Measurements from ENCODE around the gene JAK3.
A peak's percentile ranks its signal among the peaks of the same experiment; 100 is the strongest.
"Not testable (repeated sequence)": the region's sequence is repeated elsewhere in the genome, so short reads cannot be mapped to it uniquely, and the experiment has no call there.

JAK3 gene

DNA sequence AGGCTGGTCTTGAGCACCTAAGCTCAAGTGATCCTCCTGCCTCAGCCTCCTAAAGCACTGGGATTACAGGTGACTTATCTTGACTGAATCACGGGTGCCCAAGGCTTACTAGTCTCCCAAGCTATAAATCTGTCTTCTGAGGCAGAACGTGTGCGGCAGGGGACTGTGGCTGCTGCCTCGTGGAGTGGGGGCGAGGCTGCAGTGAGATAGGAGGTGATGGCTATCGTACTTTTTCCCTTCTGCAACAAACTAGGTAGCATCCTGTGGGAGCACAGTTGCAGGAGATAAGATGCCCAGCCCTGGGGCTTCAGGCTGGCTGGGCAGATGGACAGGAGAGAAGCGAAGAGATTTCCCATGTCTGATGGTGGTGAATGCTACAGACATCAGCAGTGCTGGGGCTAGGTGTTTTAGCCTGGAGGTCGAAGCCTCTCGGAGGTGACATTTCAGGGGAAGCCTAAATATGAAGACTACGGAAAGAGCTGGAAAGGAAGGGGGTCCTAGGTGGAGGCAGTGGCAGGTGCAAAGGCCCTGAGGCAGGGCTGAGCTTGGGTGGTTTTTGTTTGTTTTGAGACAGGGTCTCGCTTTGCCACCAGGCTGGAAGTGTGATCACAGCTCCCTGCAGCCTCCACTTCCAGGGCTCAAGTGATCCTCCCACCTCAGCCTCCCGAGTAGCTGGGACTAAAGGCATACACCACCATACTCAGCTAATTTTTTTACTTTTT, 45.5 kb downstream of the JAK3 start:
- DNase-seq, result no peak

DNA sequence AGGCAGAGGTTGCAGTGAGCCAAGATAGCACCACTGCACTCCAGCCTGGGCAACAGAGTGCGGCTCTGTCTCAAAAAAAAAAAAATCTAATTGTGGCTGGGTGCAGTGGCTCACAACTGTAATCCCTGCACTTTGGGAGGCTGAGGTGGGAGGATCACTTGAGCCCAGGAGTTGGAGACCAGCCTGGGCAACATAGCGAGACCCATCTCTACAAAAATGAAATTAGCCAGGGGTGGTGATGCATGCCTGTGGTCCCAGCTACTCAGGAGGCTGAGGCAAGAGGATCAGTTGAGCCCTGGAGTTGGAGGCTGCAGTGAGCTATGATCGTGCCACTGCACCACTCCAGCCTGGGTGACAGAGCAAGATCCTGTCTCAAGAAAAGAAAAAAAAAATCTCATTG, 49.2 kb downstream of the JAK3 start:
- DNase-seq, result not testable (repeated sequence)

DNA sequence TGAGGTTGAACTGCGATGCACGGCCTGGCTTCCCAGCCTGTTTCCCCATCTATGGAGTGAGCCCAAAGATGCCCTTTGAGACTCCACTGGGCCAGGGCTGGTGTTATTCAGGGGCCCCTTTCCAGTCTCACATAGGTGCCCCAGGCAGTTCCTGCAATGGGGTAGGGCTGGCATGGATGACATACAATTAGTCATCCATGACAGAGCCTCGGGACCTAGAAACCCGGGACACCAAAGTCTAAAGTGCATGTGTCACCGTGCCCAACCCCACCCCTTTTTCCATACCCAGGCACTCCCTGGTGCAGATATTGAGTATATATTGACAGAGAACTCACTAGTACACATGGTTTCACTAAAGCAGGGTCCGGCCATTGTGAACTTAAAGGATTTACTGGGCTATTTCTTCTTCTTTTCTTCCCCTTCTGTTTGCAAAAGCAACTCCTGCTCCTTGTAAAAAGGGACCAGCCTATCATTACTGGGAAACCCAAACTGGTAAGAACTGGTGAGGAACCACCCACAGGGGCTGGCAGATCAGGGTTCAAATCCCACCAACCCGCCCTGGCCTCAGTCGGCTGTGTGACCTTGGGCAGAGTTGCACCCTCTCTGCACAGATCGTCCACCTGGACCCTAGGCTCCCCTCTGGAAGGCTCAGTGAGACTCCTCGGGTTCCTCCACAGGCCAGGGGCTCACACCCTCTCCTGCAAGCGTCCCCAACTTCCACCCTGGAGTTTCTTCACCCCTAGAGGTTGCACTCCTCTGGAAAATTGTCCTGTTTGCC, 50.2 kb downstream of the JAK3 start:
- peak; percentile 42 for DNase-seq

DNA sequence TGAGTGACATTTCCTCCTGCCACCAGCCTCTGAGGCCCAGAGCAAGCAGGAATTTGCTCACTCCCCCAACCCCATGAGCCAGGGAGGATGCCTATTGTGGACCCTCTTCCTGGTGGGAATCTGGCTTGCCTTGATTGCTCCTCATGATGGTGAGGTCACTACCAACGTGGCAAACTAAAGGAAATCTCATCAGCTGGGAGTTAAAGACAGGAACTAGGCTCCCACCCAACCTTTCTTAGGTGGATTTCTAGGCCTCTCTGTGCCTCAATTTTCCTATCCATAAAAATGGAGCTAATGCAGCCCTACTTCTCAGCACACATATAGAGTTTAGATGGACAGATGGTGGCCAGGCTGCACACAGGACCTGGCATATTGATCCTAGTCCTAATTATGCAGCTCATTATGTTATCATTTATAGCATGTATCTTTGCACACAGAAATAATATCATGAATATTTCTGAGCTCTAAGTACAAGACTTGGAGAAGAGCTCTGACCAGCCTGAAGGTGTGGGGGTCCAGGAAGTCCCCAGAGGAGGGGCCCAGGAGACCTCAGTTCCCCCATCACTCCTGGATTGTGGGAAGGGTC, 50.9 kb downstream of the JAK3 start:
- DNase-seq, result no peak

DNA sequence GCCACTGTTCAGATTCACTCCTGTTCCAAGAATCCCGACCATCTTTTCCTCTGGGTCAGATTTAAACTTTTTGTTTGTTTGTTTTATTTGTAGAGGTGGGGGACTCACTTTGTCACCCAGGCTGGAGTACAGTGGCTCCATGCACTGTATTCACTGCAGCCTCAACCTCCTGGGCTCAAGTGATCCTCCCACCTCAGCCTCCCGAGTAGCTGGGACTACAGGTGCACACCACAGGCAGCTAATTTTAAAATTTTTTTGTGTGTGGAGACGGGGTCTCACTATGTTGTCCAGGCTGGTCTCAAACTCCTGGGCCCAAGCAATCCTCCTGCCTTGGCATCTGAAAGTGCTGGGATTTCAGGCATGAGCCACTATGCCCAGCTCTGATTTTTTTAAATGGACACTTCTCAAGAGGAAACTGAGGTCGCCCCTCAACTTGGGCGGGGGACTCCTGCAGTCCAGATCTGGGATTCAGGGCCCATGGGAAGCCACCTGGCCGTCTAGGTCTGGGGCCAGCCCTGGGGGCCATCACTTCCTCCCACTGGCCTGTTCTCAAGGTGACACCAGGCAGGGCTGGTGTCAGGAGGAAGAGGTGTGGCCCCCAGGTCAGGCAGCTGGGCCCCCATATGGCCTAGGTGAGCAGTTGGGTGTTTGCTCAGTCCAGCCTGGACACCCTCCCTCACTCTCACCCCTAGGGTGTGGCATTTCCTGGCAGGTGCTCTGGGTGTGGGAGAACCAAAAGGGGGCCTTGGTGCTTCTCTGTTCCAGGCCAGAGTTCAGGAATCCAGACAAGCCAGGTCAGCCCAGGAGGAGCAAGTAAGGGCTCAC, 51.6 kb downstream of the JAK3 start:
- no peak for DNase-seq

DNA sequence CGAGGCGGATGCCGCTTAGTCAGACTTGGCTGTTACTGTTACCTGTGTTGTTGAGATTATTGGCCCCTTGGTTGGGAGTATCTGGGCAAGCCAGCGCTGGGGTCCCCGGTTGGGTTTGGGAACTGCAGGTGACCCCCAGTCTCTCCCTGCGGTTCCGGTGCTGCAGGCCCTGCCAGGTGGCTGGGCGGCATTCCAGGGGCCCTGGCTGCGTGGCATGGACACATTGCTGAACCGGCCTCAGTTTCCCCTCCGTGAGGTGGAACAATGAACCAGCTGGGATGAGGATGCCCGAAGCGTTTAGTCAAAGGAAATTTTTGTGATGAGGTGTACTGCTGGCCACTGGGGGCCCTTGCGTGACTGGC, 52.3 kb downstream of the JAK3 start:
- no peak for DNase-seq

DNA sequence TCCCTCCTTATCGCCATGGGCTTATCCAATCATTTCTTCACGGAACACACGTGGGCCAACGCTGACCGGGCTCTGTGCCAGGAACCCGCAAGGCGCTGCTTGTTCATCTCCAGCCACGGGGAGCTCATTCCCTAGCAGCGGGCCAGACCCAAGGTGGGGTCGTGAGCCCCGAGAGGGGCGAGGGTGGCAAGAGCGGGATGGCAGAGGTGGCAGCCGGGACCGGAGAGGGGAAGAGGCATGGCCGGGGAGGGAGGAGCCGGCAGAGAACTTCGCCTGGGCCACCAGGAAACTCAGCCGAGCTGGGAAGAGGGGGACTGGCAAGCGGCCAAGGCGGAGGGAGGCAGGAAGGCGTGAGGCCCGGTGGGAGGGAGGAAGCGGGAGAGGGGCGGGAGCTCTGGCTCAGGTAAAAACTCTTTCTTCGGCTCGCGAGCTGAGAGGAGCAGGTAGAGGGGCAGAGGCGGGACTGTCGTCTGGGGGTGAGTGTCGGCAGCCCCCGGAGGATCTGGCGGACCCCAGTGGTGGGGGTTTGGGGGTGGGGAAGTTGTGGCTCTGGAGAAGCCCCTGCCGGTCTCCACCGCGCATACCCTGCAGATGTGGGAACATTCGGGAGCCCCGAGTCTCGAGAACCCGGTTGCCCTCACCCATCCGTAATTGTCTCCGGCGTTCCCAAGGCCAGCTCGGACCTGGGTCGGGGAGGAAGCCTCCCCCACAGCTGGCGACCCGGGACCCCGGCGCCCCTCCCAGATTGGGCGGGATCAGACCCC, 52.9 kb downstream of the JAK3 start, which contains the start of gene B3GNT3:
B3GNT3 (plus strand) TSS at position 408 of the 764 bp plus-strand sequence. CDS start 12,670 bp downstream, outside the sequence.
- DNase-seq, result no peak

DNA sequence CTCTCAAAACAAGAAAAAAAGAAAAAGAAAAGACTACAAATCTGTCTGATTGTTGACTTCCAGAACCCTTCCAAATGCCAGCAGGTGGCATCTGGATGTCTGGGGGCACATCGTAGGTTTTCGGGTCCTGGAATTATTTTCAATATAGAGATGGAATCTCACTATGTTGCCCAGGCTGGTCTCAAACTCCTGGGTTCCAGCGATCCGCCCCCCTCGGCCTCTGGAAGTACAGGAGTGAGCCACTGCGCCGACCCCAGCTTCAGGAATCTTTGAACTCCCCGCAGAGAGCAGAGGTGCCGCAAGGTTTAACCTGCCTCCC, 53.4 kb downstream of the JAK3 start:
- DNase-seq, result no peak

DNA sequence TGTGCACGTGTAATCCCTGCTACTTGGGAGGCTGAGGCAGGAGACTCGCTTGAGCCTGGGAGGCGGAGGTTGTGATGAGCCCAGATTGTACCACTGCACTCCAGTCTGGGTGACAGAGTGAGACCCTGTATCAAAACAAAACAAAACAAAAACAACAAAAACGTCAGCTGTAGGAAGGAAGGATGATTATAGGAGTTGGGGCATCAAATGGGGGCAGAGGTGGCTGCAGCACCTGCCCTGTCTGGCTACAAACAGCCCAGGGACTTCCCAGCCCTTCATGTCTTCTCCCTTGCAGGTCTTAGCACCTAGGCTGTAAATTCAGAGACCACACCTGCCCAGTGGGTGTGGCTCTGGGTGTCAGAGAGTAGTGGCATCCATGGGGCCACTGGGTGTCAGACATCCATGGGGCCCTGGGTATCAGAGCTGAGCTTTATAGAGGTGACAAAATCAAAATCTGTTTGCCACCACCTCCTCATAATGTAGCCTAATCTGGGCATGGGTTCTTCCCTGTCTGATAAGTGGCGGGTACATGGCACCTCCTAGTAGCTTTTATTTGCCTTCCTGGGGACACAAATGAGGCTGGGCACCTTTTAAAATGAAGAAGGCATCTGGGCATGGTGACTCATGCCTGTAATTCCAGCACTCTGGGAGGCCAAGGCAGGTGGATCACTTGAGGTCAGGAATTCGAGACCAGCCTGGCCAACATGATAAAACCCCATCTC, 57.6 kb downstream of the JAK3 start:
- no peak for DNase-seq

DNA sequence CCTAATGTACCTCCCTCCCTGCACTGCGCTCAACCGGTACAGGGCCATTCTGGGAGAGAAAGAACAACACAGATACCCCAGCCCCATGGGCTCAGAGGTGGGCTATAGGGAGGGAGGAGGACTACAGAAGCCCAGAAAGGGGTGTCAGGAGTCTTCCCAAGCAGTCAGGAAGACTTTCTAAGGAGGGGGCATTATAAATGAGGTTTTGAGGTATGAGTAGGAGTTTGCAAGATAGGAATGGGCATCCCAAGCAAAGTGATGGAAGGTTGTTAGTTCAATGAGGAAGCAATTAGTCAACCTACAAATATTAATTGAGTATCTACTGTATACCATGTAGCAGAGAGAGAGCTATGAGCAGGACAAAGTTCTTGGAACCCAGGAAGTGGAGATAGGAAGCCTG, 59.1 kb downstream of the JAK3 start:
- DNase-seq, result no peak

DNA sequence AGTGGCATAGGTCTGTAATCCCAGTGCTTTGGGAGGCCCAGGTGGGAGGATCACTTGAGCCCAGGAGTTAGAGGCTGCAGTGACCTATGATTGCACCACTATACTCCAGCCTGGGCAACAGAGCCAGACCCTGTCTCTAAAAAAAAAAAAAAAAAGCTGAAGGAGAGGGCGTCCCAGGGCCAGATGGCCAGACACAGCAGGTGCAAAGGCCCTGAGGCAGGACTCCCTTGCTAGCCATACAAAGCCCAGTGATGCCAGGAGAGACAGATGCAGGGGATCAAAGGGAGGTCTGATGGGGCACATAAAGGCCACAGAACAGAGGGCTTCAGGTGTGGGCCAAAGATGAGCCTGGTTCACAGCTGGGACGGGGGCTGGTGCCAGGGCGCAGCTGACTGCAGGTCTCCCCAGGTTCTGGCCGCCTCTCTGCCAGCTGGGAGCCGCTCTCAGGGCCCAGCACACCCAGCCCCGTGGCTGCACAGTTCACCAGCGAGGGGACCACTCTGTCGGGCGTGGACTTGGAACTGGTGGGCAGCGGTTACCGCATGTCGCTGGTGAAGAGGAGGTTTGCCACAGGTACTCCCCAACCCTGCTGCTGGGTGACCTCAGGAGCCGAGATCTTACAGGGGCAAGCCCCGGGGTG, 60.4 kb downstream of the JAK3 start:
- no peak for DNase-seq

DNA sequence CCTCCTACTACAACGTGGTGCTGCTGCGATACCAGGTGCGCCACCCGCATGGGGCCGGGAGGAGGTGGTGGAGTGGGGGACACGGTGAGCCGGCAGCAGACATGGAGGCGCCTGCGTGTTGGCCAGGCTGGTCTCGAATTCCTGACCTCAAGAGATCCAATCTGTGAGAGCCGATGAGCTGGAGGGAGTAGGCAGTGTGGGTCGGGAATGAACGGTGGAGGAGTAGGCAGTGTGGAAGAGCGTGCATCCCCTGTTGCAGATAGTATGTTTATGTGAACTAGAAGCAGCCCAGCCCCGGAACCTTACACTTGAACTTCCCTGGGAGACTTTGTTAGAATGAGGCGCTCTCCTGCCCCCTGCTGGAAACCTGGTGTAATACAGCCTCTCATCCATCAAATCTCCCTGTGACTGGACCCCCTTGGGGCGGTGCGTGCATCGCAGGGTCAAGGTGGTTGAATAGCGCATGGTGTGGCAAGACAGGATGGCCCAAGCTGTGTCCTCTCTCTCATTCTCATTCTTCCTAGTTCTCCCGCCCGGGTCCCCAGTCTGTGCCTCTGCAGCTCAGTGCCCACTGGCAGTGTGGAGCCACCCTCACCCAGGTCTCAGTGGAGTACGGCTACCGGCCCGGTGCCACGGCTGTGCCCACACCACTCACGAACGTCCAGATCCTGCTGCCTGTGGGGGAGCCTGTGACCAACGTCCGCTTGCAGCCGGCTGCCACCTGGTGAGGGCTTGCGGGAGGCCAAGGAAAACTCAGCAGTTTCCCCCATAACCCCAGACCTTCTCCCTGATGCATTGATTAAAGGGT, 63.4 kb downstream of the JAK3 start:
- peak; percentile 82 for DNase-seq

DNA sequence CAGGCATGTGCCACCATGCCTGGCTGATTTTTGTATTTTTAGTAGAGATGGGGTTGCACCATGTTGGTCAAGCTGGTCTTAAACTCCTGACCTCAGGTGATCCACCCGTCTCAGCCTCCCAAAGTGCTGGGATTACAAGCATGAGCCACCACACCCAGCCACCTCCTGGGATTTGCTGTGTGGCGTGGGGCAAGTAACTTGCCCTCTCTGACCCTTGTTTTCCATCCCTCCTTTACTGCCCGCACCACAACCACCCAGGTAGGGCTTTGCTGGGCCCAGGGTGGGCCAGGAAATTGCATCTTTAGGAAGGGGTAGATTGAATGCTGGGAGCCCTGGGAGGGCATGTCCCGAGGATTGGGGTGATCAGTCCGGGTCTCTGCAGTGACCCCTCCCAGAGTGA, 64.1 kb downstream of the JAK3 start:
- DNase-seq, result not testable (repeated sequence)

DNA sequence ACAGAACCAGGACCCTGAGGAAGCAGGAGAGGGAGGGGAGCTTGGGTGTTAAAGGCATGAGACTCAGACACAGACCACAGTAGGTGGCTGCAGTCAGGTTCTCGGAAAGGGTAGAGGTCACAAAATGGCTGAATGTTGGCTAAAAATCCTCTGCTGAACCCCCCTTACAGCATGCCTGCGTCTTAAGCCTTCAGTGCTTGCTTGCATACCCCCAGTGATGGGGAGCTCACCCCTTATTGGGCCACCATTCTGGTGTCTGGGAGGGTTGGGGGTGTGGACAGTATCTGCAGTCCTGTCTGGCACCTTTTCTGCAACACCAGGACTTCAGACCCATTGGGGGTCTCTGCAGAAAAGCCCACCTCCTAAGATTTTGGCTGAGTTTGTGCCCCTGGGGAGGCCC, 67.0 kb downstream of the JAK3 start:
- DNase-seq, result no peak

DNA sequence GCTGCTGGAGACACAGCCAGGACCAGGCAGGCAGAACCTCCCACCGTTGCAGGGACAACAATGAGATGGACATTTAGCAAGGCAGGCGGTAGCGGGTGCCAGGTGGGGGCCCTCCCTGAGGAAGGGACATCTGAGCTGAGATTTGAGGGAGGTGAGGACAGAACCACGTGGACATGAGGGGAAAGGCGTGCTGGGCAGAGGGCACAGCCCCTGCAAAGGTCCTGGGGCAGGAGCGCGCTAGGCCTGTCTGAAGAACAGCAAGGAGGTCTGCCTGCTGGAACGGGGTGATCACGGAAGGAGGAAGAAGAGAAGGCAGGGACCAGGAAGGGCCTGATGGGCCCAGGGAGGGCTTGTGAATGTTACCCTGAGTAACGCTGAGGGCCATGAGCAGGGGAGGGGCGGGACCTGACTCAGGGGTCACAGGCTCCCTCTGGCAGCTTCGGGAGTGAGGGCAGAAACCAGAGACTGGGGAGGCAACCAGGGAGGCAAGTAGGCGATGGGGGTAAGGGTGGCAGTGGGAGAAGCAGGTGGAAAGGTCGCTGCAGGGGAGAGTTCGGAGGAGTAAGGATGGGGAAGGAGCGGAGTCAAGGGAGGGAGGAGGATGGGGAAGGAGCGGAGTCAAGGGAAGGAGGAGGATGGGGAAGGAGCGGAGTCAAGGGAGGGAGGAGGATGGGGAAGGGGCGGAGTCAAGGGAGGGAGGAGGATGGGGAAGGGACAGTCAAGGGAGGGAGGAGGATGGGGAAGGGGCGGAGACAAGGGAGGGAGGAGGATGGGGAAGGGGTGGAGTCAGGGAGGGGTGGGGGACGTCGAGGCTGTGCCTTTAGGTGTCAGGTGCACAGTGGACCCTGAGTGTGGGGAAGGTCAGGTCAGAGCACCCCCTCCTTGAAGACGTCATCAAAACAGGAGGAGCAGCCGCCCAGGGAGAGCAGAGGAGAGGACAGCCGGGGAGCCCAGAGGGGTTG, 68.5 kb downstream of the JAK3 start:
- no peak for DNase-seq

DNA sequence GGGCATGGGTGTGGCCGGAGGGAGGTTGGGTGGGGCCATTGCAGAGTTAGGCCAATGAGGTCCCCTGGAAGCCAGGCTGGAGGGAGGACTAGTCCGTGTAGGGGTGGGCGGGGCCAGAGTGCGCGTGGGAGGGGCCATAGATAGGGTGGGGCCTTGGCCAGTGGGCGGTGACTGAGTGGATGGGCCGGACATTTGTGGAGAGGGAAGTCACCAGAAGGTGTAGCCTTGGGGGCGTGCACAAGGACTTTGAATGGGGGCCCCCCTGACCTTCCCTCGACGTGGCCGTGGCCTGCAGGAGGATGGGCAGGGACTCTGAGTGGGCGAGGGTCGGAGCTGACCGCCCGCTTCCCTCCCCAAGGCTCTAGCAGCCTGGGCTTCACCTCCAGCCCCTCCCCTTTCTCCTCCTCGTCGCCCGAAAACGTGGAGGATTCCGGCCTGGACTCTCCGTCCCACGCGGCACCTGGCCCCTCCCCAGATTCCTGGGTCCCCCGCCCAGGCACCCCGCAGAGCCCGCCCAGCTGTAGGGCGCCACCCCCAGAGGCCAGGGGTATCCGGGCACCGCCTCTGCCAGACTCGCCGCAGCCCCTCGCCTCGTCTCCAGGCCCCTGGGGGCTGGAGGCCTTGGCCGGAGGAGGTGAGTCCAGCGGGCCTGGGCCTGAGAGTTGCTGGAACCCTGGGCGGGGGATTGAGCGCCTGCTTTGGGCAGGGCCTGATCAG, 69.4 kb downstream of the JAK3 start:
- peak; percentile 71 for DNase-seq

DNA sequence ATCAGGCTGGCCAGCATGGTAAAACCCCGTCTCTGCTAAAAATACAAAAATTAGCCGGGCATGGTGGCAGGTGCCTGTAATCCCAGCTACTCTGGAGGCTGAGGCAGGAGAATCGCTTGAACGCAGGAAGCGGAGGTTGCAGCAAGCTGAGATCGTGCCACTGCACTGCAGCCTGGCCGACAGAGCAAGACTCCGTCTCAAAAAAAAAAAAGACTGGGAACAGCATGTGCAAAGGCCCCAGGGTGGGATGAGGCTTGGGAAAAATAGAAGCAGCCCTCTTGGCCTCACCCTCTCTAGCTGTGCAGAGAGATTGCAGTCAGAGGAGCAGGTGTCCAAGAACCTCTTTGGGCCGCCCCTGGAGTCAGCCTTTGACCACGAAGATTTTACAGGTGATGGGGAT, 69.9 kb downstream of the JAK3 start:
- not testable (repeated sequence) for DNase-seq

DNA sequence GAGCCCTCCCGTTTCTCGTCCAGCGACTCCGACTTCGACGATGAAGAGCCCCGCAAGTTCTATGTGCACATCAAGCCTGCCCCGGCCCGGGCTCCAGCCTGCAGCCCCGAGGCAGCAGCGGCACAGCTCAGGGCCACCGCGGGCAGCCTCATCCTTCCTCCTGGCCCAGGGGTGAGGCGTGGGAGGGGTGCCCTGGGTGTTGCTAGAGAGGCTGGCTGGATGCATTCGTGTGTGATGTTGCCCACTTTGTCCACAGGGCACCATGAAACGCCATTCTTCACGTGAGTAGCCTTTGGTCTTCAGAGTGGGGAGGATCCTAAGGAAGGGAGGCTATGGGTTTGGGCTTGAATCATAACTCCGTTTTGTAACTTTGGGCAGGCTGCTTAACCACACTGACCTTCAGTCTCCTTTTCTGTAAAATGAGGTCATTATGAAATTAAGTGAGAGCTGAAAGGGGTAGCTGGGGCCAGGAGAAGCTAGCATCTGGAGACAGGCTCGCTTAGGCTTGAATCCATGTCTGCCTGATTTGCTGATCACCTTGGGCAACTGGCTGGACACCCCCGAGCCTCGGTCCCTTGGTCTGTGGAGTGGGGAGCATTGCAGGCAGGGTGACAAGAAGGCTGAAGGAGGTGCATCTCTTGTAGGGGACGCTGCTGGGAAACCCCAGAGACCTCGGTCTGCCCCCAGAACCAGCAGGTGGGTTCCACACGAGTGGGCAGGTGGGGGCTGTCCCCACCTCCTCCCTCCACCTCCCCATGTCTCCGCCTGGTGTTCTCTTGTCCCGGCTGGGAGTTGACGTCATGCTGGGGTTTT, 71.6 kb downstream of the JAK3 start:
- DNase-seq, result no peak

Measured in activated CD4-positive, alpha-beta T cell treated with anti-CD3 and anti-CD28 coated beads, Interleukin-2, Interleukin-6, amounts not matched to agents 100 ng/mL and 50 ng/mL, durations not matched to agents 16 hours and 8 hours (primary cell).